Activated CD8-positive, alpha-beta memory T cell treated with anti-CD3 and anti-CD28 coated beads for 48 hours (primary cell): Measurements from ENCODE around the gene DHRSX.
"Not testable (repeated sequence)": the region's sequence is repeated elsewhere in the genome, so short reads cannot be mapped to it uniquely, and the experiment has no call there.

Experiments used
- DNase-seq, 3 experiments: peaks; one replicate each; pipeline ENCODE4 v3.0.0-alpha.2; 2020; ENCODE audit warnings: low read depth in 2 of 3, low spot score in 2 of 3

The DHRSX gene, protein sequence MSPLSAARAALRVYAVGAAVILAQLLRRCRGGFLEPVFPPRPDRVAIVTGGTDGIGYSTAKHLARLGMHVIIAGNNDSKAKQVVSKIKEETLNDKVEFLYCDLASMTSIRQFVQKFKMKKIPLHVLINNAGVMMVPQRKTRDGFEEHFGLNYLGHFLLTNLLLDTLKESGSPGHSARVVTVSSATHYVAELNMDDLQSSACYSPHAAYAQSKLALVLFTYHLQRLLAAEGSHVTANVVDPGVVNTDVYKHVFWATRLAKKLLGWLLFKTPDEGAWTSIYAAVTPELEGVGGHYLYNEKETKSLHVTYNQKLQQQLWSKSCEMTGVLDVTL

DNA sequence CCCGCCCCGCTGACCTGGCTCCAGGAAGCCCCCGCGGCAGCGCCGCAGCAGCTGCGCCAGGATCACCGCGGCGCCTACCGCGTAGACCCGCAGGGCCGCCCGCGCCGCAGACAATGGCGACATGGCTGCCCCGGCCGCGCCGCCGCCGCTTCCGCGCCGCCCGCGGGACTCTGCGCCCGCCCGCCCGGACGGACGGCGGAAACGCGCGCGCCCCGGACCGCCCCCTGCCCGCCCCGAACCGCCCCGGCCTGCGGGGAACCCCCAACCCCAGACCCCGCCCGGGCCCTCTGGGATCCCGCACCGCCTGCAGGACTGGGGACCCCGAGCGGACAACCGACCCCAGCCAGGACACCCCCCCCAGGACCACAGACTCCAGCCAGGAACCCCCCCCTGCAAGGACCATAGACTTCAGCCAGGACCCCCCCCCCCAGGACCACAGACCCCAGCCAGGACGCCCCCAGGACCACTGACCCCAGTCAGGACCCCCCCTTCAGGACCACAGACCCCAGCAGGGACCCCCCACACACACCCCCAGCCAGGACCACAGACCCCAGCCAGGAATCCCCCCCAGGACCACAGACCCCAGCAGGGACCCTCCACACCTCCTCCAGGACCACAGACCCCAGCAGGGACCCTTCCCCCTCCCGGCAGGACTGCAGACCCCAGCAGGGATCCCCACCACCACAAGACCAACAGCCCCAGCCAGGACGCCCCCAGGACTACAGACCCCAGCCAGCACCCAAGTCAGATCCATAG lies at the start of gene DHRSX, which contains the start of gene ZBED1:
TSS of gene DHRSX (minus strand) at position 174 of the 756 bp plus-strand sequence. CDS start at position 123, 51 bp downstream.
TSS of gene ZBED1 (minus strand) at position 174 of the 756 bp plus-strand sequence. CDS start 10,257 bp downstream, outside the sequence.
- DNase-seq: peak; percentile 21 to 30 (median 30)

DNA sequence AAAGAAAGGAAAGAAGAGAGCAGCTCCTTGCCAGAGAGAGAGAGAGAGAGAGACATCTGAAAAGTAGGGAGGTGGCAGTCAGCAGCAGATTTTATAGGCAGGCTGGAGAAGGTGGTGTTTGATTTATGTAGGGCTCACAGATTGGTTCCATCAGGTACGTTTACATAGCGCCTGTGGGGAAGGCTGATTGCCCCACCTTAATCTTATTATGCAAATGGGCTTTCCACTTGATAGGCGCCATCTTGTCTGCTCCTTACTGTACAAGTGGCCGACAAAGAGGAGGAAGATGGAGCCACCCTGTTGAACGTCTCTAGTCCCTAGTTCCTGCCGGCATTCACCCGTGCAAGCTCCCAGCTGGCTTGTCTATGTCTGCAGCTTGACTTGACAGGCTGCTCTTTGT lies 49.1 kb upstream of the DHRSX start:
- no peak for DNase-seq

DNA sequence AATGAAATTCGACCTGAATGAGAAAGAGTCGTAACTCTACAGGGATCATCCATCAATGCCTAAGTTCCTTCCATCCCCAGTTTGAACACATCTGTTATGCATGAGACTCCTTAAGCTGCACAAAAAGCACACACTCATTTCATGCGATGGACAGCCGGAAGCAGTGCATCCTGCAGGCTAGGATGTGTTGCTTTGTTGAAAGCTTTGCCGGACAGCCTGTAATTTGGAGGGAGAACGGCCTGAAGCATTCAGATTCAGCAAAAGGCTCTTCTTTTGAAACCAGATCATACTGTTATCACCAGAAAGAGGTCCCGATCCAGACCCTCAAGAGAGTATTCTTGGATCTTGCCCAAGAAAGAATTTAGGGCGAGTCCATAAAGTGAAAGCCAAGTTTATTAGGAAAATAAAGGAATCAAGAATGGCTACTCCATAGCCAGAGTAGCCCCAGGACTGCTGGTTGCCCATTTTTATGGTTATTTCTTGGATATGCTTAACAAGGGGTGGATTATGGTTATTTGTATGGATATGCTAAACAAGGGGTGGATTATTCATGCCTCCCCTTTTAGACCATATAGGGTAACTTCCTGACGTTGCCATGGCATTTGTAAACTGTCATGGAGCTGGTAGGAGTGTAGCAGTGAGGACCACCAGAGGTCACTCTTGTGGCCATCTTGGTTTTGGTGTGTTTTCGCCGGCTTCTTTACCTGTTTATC lies 48.1 kb upstream of the DHRSX start:
- DNase-seq: no peak

DNA sequence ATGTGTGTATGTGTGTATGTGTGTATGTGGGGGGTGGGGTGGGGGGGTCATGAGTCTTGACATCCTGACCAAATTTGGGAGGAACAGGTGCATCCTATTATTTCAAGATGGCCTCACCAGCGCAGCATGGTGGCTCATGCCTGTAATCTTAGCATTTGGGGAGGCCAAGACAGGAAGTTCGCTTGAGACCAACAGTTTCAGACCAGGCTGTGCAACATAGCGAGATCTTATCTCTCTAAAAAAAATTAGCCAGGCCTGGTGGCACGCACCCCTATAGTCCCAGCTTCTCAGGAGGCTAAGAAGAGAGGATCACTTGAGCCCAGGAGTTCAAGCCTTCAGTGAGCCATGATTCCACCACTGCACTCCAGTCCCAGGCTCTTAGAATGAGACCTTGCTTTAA lies 47.0 kb upstream of the DHRSX start:
- DNase-seq: no peak

DNA sequence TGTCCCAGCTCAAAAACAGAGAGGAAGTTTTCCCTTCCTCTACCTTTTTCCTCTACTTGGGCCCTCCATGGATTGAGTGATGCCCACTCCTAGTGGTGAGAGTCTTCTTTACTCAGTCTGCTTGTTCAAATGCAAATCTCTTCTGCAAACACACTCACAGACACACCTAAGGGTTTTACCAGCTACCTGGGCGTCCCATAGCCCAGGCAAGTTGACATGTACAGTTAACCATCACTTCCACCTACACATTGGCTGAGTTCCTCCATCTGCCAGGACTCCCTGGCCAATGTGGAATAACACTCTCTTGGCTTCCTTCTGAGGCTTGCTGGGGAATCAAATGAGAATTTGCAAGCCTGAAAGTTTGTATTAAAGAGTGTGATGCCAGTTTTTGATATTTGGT lies 45.7 kb upstream of the DHRSX start:
- DNase-seq: no peak

DNA sequence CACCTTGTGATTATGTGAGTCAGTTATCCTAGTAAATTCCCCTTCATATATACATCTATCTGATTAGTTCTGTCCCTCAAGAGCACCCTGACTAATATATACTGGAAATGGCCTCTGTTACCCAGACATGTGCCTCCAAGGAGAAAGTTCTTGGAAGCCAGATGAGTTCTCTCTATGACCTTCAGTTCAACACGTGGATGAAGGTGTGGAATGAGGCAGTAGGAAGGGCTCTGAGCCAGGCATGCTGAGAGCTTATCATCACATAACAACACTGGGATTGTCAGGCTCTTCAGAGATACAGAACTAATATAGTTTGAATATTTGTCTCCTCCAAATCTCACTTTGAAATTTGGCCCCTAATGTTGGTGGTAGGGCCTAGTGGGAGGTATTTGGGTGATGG lies 44.4 kb upstream of the DHRSX start:
- DNase-seq: no peak

DNA sequence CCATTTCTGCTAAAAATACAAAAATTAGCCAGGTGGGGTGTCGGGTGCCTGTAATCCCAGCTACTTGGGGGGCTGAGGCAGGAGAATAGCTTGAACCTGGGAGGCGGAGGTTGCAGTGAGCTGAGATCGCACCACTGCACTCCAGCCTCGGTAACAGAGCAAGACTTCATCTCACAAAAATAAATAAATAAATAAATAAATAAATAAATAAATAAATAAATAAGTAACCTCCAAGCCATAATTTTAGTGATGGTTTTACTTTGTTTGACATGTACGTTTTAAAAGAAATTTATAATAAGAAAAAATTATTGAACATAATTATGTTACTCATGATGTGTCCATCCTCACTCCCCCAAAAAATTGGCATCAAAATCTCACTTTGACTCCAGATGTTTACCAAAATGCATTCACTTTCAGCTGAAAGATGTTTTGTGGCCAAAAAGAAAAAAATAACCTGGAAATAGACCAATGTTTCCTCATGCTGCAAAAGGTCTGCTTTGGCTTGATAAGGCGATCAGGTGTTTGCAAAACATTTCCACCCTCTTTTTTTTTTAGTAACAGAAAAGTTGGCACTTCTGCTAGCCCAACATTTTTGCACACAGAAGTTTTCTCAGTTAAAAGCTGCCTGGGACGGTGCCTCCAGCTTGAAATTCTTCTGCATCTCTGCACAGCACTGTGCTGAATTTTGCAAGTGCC lies 42.2 kb upstream of the DHRSX start:
- DNase-seq: no peak

DNA sequence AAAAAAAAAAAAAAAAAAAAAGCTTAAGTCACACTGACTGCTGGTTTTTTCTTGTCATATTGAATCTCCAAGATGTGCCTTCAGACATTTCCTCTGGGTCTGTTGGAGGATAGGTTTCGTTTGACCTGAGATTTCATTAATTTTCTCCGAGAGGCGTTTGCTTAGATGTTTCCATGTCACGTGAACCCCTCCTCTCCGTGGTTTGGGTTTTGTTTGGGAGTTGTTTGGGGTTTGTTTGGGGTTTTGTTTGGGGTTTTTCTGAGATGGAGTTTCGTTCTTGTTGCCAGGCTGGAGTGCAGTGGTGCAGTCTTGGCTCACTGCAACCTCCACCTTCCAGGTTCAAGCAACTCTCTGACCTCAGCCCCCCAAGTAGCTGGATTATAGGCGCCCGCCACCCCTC lies 40.8 kb upstream of the DHRSX start:
- DNase-seq: no peak

DNA sequence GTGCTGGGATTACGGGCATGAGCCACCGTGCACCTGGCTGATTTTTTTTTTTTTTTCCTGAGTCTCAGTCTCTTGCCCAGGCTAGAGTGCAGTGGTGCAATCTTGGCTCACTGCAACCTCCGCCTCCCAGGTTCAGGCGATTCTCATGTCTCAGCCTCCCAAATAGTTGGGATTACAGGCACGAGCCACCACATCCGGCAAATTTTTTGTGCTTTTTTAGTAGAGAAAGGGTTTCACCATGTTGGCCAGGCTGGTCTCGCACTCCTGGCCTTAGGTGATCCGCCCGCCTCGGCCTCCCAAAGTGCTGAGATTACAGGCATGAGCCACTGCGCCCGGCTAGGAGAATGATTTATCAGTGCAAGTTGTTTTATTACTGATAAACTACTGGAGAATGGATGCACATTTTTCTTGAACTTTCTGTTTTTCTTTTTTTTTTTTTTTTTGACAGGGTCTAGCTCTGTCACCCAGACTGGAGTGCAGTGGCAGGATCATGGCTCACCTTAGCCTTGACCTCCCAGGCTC lies 39.7 kb upstream of the DHRSX start:
- no peak for DNase-seq

DNA sequence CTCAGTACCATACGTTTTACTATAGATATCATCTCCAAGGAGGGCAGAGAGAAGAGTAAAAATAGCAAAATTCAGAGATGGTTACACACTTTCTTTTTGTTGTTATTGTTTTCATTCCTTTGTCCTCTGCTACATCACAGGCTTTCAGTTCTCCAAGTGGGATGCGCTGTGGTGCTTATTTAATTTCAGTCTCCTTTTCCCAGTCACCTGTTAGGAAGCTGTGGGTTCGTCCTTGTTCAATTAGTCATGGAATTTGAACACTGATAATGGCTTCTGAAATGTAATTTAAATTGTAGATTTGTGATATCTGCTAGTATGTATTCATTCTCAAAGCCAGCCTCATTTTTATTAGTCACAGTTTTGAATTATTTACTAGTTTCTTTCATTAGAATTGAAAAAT lies 38.8 kb upstream of the DHRSX start:
- no peak for DNase-seq

DNA sequence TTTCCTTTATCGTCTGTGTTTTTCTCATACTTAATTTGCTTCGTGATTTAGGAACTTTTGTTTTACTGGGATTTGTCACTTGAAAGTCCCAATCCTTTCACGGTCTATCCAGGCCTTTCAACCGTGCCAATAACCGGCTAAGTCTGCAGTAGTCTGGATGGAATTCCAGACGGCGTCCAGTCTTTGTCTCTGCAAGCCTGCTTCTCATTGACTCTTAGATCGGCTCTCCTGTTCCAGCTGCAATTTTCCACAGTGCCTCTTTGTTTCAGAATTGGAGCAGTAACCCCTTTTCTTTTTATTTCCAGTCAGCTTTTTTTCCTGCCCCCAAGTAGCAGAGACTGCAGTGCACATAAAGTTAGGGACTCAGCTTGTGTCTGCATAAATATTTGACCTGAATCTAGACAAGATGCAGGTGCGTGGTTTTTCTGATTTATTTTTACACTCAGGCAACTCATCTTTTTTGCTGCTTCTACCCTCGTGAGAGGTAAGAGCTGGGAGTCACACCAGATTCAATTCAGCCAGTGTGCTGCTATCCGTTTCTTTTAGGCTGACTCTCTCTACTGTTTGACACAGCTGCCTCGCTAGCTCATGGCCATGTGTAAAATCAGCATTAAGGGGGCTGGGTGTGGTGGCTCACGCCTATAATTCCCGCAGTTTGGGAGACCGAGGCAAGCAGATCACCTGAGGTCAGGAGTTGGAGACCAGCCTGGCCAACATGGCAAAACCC lies 37.4 kb upstream of the DHRSX start:
- DNase-seq: no peak

DNA sequence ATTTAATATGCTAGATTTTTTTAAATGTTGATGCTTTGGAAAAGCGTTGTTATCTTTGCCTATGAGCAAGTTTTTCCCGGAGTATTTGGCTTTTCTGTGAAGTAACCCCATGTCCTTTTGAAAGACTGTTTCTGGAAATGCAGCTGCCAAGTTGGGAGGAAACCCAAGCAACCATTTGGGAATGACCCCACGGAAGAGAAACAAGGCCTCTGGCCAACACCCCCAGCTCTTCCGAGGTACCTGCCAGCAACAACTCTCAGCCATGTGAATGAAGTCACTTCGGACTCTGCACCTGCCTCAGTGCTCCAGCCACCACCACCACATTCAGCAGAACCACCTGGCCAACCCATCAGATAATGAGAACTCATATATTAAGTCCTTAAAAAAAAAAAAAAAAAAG lies 36.2 kb upstream of the DHRSX start:
- DNase-seq: no peak

DNA sequence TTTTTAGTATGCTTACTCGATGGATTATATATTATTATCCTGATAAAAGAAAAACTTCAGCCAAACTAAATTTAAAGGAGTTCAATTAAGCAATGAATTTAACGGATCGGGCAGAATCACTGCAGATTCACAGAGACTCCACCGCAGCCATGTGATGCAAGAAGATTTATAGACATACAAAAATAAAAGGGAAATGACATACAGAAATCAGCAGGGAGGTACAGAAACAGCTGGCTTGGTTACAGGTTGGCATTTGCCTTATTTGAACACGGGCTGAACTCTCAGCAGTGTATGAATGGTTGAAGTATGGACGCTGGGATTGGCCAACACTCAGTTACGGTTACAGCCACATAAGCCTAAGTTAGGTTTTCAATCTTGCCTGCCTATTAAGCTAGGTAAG lies 35.4 kb upstream of the DHRSX start:
- no peak for DNase-seq

DNA sequence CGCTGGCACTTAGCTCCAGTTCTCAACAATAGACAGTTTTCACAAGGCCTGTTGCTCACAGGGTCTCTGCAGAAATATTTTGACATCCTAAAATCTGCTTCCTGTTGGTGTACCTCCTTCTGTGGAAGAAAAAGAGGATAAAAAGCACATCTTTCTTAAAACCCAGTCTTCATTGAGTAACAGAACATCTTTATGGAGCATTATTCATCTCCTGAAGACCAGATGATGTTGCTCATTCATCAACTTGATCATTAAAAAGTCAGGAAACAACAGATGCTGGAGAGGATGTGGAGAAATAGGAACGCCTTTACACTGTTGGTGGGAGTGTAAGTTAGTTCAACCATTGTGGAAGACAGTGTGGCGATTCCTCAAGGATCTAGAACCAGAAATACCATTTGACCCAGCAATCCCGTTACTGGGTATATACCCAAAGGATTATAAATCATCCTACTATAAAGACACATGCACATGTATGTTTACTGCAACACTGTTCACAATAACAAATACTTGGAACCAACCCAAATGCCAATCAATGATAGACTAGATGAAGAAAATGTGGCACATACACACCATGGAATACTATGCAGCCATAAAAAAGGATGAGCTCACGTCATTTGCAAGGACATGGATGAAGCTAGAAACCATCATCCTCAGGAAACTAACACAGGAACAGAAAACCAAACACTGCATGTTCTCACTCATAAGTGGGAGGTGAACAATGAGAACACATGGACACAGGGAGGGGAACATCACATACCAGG lies 33.7 kb upstream of the DHRSX start:
- not testable (repeated sequence) for DNase-seq

DNA sequence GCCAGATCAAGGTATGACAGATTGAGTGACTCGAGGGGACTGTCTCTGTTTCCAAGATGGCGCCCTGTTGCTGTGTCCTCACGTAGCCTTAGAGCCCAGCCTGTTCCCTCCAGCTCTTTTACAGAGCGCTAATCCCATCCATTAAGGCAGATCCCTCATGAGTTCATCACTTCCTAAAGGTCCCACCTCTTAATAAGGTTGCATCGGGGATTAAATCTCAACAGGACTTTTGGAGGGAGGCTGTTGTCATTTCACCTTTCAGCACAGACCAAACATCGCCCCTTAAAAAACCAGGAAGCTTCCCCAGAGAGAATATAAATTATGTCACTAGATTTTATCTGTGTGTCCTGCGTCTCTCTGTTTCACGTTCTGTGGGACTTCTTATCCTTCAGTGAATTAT lies 32.6 kb upstream of the DHRSX start:
- DNase-seq: no peak

DNA sequence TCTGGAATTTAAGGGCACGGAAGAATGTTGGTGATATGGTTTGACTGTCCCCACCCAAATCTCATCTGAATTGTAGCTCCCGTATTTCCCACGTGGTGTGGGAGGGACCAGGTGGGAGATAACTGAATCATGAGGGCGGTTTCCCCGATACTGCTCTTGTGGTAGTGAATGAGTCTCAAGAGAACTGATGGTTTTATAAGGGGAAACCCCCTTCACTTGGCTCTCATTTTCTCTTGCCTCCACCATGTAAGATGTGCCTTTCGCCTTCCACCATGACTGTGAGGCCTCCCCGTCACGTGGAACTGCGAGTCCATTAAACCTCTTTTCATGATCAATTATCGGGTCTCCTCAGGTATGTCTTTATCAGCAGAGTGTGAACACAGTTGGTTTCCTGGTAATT lies 25.6 kb upstream of the DHRSX start:
- DNase-seq: no peak

DNA sequence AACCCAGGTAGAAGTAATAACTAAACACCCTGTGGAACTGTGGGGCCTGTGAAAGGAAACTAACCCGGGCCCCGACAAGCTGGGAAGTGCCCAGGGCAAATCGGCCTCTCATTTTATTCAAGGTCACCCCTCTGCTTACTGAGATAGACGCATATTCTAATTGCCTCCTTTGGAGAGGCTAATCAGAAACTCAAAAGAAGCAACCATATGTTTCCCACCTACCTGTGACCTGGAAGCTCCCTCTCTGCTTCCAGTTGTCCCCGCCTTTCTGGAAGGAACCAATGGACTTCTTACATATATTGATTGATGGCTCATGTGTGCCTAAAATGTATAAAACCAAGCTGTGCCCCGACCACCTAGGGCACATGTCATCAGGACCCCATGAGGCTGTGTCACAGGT lies 23.1 kb upstream of the DHRSX start:
- no peak for DNase-seq

DNA sequence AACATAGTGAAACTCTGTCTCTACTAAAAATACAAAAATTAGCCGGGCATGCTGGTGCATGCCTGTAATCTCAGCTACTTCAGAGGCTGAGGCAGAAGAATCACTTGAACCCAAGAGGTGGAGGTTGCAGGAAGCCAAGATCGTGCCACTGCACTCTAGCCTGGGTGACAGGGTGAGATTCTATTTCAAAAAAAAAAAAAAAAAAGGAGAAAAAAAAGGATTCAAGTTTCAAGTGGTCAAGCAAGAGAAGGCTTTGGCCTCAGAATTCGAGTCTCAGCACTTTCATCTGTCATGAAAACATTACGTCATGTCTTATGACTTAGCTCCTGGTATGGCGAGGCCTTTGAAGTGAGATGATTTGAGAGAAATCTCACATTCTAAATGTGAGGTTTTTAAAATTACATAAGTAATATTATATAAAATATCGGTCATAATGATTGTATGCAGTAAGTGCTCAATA lies 21.2 kb upstream of the DHRSX start:
- DNase-seq: no peak

DNA sequence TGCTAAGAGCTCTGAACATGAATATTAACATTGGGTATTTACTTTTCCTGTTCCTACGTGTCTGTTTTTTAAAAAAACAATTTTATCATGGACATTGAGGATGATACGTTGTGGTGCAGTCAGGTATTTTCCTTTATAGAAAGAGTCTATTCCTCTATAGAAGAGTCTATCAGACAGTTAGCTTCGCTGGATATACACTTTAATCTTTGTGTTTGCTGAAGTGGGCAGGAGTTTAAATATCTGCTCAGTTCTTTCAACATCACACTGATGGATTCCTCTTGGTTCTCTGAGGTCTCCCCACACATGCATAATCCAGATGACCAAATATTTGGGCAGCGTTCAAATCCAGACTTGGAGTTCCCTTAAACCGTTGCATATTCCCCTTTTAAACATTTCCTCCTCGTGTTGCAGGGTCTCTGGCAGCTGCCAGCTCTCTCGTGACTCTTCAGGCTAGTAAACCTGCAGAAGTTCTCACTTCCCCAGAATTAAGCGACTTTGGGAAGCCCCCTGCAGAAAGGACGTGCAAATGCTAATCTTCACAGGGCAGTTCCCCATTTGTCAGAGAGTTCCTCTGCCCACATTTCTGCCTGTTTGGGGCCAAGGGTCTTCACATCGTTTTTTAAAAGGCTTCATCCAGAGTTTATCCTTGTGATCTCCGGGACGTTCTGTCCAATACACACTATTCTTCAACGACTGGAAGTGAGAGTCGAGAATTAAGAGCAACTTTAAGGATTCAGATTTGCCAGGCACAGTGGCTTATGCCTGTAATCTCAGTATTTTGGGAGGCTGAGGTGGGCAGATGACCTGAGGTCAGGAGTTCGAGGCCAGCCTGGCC lies 20.5 kb upstream of the DHRSX start:
- DNase-seq: no peak
